Kidney tubule cell (primary cell): Measurements from ENCODE around the gene C15orf61.
A peak's percentile ranks its signal among the peaks of the same experiment; 100 is the strongest.

Experiments
- DNase-seq: peaks from one replicate; pipeline ENCODE4 v3.0.0-alpha.2; 2018; ENCODE audit warnings: low spot score

Gene C15orf61

DNA sequence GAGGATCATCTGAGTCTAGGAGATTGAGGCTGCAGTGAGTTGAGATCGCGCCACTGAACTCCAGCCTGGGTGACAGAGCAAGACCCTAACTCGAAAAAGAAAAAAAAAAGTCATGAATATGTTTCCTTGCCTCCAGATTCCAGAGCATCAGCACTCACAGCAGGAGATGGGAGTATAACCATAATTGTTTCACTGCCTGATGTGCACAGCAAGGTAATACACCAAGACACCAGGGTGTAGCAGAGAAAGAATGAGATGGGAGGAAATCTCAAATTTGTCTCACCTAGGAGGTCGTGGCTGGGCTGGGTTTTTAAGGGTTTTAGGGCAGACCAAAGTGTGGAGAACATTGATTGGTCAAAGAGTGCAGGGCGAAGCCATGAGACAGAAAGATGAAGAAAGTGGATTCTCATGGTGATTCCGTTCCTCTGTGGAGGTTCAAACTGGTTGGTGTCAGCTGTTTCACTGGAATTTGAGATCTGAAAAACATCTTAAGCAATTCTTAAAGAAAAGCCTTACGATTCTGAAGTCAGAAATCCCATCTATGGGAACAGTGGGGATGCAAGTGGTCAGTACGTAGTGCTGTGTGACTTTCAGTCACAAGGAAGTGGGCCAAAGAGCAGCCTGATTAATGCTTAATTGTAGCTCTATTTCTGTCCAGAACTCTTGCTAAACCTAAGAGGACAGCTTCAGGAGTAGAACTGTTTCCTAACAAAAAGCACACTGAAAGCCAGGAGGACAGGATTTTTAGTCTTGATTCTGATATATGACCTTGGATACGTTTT lies 7.8 kb upstream of the C15orf61 start:
- no peak for DNase-seq

DNA sequence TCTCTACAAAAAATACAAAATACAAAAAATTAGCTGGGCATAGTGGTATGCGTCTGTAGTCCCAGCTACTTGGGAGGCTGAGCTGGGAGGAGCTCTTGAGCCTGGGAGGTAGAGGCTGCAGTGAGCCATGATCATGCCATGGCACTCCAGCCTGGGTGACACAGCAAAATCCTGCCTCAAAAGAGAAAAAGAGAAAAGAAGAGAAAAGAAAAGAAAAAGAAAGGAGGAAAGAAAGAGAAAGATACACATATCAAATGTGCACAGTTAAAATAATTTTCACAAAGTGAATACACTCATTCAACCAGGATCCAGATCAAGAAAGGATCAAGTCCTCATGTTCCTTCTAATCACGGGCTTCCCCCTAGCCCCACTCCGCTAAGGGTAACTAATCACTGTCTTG lies 5.8 kb upstream of the C15orf61 start:
- no peak for DNase-seq

DNA sequence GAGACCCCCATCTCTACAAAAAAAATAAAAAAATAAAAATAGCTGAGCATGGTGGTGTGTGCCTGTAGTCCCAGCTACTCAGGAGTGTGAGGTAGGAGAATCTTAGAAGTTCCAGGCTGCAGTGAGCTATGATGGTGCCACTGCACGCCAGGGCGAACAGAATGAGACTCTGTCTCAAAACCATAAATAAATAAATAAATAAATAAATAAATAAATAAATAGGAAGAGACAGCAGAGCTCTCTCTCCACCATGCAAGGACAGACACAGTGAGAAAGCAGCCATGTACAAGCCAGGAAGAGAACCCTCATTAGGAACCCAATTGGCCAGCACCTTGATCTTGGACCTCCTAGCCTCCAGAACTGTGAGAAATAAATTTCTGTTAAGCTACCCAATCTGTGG lies 5.4 kb upstream of the C15orf61 start:
- DNase-seq = no peak

DNA sequence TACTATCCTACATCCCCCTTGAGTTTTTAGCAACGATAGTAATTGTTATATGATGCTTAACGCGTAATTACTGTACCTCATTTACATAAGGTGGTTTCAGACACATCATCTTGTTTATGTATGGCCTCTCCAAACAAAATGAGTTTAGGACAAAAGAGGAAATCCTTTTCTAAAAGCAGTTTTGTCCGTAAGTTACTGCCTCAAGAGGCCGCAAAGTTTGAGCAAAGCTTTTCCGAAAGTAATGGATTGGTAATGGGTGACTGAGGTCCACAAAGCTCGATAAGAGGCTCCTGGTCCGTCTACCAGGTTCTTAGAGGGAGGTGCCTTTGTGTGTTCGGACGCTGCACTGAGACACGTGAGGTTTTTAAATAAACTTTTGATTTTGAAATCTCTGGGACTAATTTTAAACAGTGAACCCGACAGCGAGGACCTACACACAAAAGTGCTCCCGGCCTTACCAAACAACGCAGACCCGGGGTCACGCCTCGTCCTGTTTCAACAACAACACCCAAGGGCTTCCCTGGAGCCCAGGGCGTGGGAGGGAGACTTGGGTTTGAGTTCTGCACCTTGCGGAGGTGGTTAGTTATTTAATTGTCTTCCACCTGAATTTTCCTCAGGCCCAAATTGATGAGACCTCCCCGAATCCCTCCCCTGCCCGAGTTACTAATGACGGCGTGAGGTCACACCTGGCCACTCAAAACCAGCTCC lies 456 bp upstream of the C15orf61 start:
- DNase-seq = no peak

DNA sequence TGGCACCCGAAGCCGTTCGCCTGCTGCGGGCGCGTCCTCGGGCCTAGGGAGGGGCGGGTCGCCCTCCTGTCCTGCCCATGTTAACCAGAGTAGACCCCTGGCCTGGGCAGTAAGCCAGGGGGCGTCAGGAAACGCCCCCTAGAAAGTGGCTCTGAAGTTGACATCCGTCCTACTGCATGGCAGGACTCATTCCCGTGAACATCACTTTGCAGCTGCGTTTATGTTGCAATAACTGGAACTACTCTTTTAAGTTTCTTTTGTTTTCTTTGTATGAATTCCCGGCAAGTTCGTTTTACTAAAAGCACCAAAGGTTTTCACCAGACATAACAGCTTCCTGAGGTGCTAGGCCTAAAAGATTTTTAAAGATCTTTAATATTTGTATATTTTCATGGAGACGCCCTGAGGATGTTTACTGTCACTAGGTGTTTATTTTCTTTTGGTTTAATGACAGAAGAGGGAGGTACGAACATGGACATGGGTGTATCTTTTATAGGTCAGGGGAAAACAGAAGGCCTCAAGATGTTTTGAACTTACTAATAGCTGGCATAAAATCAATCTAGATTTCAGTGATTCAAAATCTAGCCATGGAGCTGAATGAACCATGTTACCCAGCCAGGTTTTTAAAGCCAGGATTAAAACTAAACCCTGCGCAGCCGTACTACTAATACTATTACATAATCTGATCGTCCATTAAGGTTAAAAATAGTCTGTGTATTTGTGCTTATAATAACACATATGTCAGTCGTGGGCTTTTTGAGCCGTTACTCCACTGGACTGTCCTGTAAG lies 1.0 kb downstream of the C15orf61 start:
- no peak for DNase-seq

DNA sequence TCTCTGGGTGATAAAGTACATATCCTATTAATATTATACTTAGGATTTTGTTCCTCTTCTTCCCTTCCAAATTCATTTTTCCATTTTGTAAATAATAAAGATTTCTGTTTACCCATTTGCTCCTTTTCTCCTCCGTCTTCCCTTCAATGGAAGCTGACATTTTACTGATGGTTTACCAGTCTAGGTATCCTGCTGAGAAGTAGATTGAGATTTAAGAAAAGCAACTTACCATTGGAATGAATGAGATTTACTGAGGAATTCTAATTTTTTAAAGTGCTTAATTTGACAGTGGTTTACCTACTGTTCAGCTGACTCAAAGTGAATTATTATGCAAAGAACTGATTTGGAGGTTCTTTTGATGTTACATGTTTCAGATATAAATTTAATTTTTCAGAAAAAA lies 2.4 kb downstream of the C15orf61 start:
- no peak for DNase-seq

DNA sequence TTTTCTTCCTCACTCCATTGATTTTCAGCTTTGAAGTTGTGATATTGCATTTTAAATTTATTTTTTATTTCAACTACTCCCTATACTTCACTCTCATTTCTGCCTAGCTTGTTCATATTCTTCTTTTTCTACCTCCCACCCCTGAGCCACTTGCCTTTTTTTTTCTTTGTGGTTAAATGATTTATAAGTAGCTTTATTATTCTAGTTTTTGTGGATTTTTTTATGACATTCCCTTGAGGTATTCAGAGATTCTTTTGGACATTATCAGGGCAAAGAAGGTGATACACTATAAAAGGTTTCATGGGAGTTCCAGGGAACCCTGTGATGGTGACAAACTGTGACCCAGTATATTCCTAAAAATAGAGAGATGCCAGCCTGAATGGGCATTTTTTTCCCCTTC lies 3.3 kb downstream of the C15orf61 start:
- no peak for DNase-seq

DNA sequence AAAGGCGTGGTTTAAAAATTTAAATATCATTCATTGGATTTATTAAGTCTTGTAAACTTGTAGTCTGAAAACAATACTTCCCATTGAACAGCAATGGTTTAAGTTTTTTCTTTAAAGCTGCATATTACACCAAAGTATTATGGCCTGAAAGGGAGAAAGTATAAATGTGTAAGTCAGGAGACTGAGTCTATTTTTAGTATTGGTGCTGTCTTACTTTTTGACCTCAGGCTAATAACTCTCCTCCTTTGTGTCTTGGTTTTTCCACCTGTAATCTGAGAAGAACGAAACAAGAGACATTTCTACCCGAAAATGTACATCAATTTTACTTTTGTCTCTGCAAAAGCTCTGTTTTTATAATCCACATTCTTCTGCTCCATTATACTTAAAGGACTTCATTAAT lies 7.6 kb downstream of the C15orf61 start:
- DNase-seq = no peak

DNA sequence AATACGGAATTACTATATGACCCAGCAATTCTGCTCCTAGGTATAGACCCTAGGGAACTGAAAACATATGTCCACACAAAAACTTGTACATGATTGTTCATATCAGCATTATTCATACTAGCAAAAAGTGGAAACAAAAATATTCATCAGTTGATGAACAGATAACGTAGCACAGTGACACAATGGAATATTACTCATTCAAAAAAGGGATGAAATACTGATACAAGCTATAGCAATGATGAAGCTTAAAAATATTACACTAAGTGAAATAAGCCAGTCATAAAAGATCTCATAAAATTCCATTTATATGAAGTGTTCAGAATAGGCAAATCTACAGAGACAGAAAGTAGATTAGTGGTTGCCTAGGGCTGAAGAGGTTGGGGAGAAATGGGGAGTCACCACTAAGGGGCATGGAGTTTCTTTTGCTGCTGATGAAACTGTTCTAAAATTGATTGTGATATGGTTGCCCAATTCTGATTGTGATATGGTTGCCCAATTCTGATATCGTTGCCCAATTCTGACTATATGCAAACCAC lies 10.5 kb downstream of the C15orf61 start:
- DNase-seq = no peak

DNA sequence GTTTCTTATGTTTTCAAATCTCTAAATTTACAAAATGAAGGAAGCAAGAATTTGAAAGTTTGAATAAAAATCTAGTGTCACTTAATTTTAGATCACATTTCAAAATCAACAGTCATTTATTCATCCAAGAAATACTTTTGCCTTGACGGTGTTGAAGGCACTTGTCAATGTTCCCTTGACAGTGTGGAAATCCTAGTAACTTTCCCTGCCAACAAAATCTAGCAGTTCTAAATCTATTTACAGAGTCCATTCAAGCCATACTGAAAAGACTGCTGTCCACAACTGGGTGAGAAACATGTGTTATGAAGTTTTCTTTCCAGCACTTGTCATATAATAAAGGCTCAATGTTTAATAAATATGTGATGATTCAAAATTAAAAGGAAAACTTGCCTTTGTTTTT lies 12.9 kb downstream of the C15orf61 start:
- no peak for DNase-seq

DNA sequence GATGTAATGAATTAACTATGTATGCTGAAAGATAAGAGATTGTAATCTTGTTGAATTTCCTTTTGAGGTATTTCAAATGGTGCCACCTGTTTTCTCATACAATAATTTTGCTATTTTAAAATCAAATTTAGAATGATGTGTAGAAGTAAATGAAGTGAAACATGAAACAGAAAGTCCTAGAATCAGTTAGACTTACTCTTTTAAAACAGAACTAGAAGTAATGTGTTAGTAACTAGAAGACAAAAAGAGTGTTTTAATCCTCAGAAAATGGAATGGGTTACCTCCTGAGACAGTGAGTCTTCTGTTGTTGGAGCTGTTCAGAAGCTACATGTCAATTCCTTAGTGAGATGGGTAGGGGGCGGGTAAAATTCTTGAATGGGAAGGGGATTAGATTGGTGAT lies 13.4 kb downstream of the C15orf61 start:
- no peak for DNase-seq

DNA sequence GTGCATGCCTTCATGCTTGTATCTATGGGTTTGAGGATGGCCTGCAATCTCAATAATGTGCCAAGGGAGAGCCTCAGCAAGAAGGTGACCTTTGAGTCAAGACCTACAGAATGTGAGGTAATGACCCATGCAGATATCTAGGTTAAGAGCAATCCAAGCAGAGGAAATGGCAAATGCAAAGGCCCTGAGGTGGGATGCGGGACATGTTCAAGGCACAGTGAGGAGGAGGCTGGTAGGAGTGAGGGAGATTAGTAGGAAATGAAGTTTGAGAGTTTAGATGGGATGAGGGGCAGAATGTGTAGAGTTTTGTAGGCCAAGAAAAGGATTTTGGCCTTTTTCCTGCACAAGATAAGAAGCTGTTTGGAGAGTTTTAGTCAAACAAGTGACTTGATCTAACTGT lies 16.8 kb downstream of the C15orf61 start:
- no peak for DNase-seq

DNA sequence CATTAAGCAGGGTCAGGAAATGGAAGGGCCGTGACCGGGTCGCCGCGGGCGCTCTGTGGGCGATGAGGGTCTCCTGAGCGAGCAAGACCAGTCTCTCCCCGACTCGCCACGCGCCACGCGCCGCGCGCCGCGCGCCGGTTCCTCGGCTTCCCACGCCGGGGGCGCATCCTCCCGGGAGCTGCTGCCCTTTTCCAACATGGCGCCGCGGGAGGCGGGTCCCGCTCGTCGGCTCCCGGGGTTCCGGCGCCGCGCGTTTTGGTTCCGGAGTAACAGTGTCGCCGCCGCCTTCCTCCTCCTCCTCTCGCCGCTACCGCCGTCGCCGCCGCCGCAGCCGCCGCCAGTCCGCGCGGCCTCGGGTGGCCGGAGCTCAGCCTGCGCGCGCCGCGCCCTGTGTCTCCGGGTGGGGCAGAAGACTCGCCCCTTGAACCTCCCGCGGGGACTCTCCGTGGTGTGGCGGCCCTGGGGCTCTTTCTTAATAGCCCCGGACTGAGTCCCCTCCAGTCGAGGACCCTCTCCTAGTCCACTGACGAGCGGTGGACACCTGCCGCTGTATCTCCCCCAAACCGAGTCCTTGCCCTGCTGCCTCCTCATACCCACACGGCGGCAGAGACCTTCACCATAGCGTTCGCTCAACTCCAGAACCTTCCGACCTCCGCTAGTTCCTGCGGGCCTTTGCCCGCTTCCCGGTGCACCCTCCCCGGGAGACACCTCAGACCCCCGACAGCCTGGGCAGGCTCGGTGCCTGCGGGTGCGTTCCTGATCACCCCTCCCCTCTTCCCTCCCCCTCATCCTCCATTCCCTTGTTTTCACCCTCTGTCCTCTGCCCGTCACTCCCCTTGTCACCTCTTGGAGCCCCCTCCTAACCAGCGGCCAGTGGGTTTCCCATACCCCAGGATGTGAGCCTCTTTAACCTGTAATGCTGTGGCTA lies 21.8 kb downstream of the C15orf61 start, which contains the start of gene MAP2K5:
Gene MAP2K5, plus strand, starts transcription at position 284 of the 928 bp plus-strand sequence. Its CDS starts 633 bp downstream, at position 917.
- DNase-seq = peak; percentile 79

DNA sequence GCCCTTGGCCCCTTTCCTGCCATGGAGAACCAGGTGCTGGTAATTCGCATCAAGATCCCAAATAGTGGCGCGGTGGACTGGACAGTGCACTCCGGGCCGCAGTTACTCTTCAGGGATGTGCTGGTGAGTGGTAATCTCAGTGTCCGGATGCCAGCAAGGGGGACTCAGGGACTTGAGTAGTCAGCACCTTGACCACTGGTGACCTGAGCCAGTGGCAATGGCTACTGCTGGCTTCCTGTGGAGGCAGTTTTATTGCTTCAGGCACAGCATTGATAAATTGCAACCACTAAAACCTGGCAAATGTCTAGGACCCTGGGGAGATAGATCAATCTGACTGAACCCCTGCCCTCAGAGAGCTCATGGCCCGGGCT lies 22.4 kb downstream of the C15orf61 start:
- peak; percentile 47 for DNase-seq

DNA sequence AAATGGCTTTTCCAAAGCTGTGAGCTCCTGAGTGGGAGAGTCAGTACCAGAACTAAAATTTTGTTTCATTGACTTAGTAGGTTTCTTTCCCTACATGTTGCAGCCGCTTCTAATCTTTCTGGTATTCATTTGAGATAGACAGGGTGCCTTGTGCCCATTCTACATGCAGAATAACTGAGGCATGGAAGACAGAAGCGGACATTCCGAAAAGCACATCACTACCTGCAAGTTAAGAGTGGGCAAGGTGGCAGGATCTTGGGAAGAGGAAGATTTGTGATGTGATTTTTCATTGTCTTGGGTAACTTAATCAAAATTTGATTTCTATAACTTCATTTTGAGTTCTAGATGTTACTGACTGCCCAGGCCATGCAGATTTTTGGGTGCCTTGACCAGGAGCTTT lies 23.5 kb downstream of the C15orf61 start:
- DNase-seq = no peak

DNA sequence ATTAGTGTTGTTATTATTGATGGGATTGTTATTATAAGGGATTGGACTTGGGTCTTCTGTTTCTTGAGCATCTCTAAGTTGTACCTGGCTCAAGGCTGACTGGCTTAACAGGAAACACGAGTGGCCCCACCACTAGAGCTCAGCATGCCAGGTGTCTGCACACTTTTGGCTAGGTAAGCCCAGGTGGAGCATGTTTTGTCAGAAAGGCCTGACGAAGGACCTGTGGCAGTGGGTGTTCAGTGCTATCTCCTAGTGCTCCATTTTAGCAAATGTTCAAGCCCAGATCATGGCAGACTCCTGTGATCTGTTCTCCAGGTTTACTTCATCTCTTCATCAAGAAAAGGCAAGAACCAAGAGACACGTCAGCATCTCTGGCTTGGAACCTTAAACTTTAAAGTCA lies 24.9 kb downstream of the C15orf61 start:
- no peak for DNase-seq

DNA sequence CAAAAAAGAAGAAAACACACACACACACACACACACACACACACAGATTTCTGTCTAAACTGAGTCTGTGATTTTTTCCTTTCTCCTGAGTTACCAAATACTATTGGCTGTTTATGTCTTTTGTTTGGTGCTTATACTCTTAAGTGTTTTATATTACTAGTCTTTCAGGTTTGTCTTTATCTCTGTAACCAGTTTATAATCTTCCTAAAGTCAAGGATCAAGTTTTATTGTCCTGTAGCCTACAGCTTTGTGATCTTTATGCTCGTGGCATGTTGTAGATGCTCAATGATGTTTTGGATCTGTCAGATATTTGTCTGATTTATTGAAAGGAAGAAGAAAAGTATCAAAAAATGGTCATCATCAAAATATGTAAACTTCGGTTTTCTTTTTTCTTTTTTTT lies 26.1 kb downstream of the C15orf61 start:
- no peak for DNase-seq

DNA sequence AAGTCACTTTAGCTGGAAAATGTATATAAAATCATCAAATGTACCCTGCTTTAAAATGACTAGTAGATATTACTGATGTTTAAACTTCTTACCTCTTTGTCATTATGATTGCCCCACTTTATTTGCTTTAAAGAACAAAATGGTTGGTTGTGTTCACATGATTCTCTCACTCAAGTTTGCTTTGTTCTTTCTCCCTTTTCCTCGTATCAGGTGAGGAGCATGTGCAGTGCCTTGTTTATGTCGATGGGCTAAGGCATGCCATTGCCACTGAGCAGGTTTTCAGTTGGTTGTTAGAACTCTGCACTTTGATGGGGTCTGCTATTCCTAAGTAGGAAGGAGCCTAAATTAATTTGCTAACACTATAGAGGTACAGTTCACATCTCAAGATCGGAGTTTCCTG lies 26.9 kb downstream of the C15orf61 start:
- DNase-seq = no peak

DNA sequence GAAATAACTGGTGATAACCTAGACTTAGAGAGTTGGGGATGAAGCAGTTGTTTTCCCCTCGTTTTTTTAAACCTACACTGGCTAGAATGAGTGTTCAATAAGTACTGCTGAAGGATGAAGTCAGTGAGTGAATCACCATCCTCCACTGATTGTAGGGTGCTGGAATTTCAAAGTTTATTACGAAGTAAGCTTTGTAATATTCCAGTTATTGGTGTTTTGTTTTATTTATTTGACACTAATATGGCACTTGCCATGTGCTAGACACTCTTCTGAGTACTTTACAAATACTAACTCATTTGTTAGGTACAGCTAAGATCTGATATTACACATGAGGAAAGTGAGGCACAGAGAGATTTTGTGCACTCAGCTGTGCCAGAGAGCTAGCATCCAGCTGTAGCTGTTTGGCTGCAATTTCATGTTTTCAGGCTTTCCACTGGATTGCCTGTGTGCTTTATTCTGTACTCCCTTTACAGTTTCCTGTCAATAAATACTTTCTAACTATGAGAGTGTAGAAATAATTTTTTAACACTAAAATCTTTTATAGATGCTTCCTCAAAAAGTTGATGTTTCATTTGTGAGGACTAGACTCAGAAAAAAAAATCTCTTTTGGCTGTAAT lies 27.4 kb downstream of the C15orf61 start:
- DNase-seq = peak; percentile 7

DNA sequence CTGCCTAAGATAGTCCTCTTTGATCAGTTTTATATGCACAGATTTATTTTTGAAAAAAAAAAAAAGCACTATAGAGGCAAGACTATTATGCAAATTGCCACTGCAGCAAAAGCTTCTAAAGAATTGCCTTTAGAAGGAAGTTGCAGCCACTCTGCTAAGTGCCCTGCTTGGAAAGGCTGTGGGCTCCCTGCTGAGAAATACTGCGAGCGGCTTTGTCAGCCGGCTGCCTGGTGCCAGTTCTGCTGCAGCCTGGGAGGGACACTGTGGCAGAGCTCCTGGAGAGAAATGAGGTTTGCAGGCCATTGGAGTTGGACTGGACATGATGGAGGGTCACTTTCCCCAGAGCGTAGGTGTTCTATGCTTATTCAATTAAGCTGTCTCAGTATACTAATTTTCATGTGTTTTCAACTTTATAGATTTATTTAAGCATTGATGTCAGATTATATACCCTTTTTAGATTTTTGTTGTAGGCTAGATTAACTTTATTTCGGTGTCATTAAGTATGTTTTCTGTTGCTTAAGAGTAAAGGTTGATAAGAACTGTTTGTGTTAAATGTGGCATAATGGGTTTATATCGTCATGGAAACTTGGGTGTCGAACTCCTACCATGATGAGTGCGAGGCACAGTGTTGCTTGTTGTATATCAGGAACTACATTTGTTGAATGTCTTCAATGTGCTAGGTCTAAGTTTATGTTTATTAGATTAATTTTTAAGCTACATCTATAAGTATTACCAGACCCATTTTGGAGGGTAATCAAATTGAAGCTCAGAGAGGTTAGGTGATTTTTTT lies 28.1 kb downstream of the C15orf61 start:
- DNase-seq = no peak
